Adrenal gland (tissue), 12 donors: ENCODE measurements around the gene SLC37A1. TPM values are rescaled to one million over a fixed set of nuclear protein-coding genes. Genes with fewer than 3 reads are reported as not detected.

Experiments used
- DNase-seq, 7 donors: peaks; one replicate each; pipeline ENCODE4 v3.0.0-alpha.2; 2019 to 2020
- H3K27ac ChIP-seq, 5 donors: fragments of 200-600 bp; sonication (generic) in 4 of 5; 1 replicate in 3 of 5; 2 replicates in 2 of 5; pipeline versions ENCODE4 v1.5.1 to v1.8.0; 2016 to 2020; ENCODE audit warnings: mild to moderate bottlenecking in 1 of 5
- H3K27me3 ChIP-seq: fragments of 200-600 bp; 2 replicates; pipeline ENCODE4 v1.8.0; 2021
- H3K36me3 ChIP-seq, 2 donors: fragments of 200-600 bp; replicated peaks in 1 of 2; 1 replicate in 1 of 2; 2 replicates in 1 of 2; pipeline versions ENCODE4 v1.5.1 to v1.8.0; 2018 to 2022
- H3K4me1 ChIP-seq, 2 donors: fragments of 200-600 bp; replicated peaks in 1 of 2; 1 replicate in 1 of 2; 2 replicates in 1 of 2; pipeline versions ENCODE4 v1.5.1 to v1.8.0; 2018 to 2021
- H3K4me3 ChIP-seq, 4 donors: fragments of 200-600 bp; sonication (generic) in 3 of 4; one replicate each; pipeline ENCODE4 v1.5.1; 2016 to 2018
- H3K9me3 ChIP-seq, 3 donors: fragments of 200-600 bp; sonication (generic) in 1 of 3; replicated peaks in 1 of 3; 1 replicate in 2 of 3; 2 replicates in 1 of 3; pipeline versions ENCODE4 v1.5.1 to v1.8.0; 2016 to 2021
- CTCF ChIP-seq, 6 experiments: fragments of 450-650 bp in 4 of 6; fragments of 200-600 bp in 2 of 6; sonication (generic) in 1 of 6; IDR thresholded peaks; 1 replicate in 5 of 6; 2 replicates in 1 of 6; pipeline versions ENCODE4 v1.5.1 to v1.8.0; 2016 to 2021; ENCODE audit warnings: antibody characterized with exemption in 6 of 6, mild to moderate bottlenecking in 2 of 6, moderate library complexity in 1 of 6
- POLR2A ChIP-seq, 2 donors: fragments of 450-650 bp; IDR thresholded peaks; one replicate each; pipeline ENCODE4 v1.6.1; 2017; ENCODE audit warnings: antibody characterized with exemption in 2 of 2, mild to moderate bottlenecking in 2 of 2, moderate library complexity in 1 of 2
- WGBS, 4 donors: extraction: QIAGEN DNeasy Blood & Tissue Kit in 2 of 4; methylation state at CpG; one replicate each; pipeline versions ENCODE4 v1.1.5 to v1.1.7; 2013 to 2017; 5-methylcytosine and 5-hydroxymethylcytosine counted together
- intact Hi-C, 2 donors: fragments of 100-400 bp; cut with DNase I; formaldehyde crosslinking; loops; one replicate each; pipeline versions ENCODE4 v1.14.1 to v1.15.0; 2022 to 2023
- polyA plus RNA-seq, 3 donors: library from polyadenylated mRNA; stranded (reverse); fragments of 200-250 nt in 2 of 3; fragments of 350-450 nt in 1 of 3; fragmentation: Illumina TruSeq in 1 of 3; extraction: RNeasy Lipid Tissue Mini Kit (QIAGEN cat#74804) in 1 of 3; gene quantifications; one replicate each; pipeline ENCODE4 v1.2.3, GENCODE V29; 2013 to 2014
- total RNA-seq, 9 donors: library from RNA; depleted of rRNA in 4 of 9; stranded (reverse); fragments of >200 nt in 4 of 9; fragments of 120-200 nt in 1 of 9; fragmentation: NEBNext Ultra II Directional in 1 of 9; extraction: Animal tissue kit (Norgen Biotek cat#: 25700) in 1 of 9; gene quantifications; one replicate each; pipeline versions ENCODE4 v1.1.0 to v1.2.4, GENCODE V29; 2013 to 2023
- donor health status: healthy with polysubstance abuse.
- donor health status: Bipolar disorder and iron deficiency.
- donor health status: DM: yes; HTN: yes; CAD: no.
- donor health status: DM: no; HTN: no; CAD: no.
- donor health status: DM: no; HTN: no; CAD: no.
- donor health status: DM: yes; HTN: yes; CAD: no.

SLC37A1 gene
- total and polyA plus RNA-seq, 12 donors = 4.8 to 27.2 (median 16.3) TPM

GRCh38 chr21:42568866-42569731 is 55.4 kb downstream of the SLC37A1 start:
- Histone ChIP-seq H3K4me1 (no peaks in the 10 kb centered on the region), H3K4me3 (no peak overlapping the region), H3K36me3 (peaks cover 0 to 33% of the 10 kb centered on the region in 2 donors), H3K27ac (no peak overlapping the region), H3K9me3 (no peaks in the 10 kb centered on the region), H3K27me3 (no peaks in the 10 kb centered on the region)
- 91 to 96% (median 92%) methylated on average over 18 to 35 of the region's 35 CpGs for WGBS, 4 donors
- no peak for TF ChIP-seq POLR2A (IDR thresholded peaks at IDR 0.05)
- peak in 5 of 7 donors; percentile 11 to 53 (median 13) for DNase-seq
- intact Hi-C loops = no loop called here

GRCh38 chr21:42569732-42570301 is 56.2 kb downstream of the SLC37A1 start:
- no peak overlapping the region for H3K4me3 ChIP-seq
- intact Hi-C loops = no loop called here
- no peak for TF ChIP-seq CTCF (IDR thresholded peaks at IDR 0.05)
- no peak for TF ChIP-seq POLR2A (IDR thresholded peaks at IDR 0.05)

GRCh38 chr21:42570362-42570761 is 56.7 kb downstream of the SLC37A1 start:
- peaks cover 0 to 28% of the 10 kb centered on the region in 2 donors for H3K36me3 ChIP-seq
- H3K27ac ChIP-seq = peak overlapping the region in 1 of 5 donors; percentile 3
- intact Hi-C loops = no loop called here
- no peaks in the 10 kb centered on the region for H3K4me1 ChIP-seq
- H3K9me3 ChIP-seq = no peaks in the 10 kb centered on the region
- no peaks in the 10 kb centered on the region for H3K27me3 ChIP-seq
- H3K4me3 ChIP-seq = no peak overlapping the region
- DNase-seq = peak in 5 of 7 donors; percentile 5 to 51 (median 8)
- 81 to 93% (median 93%) methylated on average over 9 of the region's 9 CpGs for WGBS, 4 donors
- TF ChIP-seq CTCF (IDR thresholded peaks at IDR 0.05) = no peak
- TF ChIP-seq POLR2A (IDR thresholded peaks at IDR 0.05) = no peak

More at GRCh38 chr21:42569732-42570301, 56.2 kb downstream of the SLC37A1 start:
- peaks cover 0 to 28% of the 10 kb centered on the region in 2 donors for H3K36me3 ChIP-seq
- H3K27ac ChIP-seq = no peak overlapping the region
- no peaks in the 10 kb centered on the region for H3K4me1 ChIP-seq
- 76 to 97% (median 87%) methylated on average over 16 to 31 of the region's 31 CpGs for WGBS, 4 donors
- H3K27me3 ChIP-seq = no peaks in the 10 kb centered on the region
- DNase-seq = peak in 5 of 7 donors; percentile 1 to 46 (median 15)
- no peaks in the 10 kb centered on the region for H3K9me3 ChIP-seq

GRCh38 chr21:42570841-42571387 is 57.3 kb downstream of the SLC37A1 start:
- peak overlapping the region in 1 of 5 donors; percentile 3 for H3K27ac ChIP-seq
- no peak for TF ChIP-seq POLR2A (IDR thresholded peaks at IDR 0.05)
- no peak for TF ChIP-seq CTCF (IDR thresholded peaks at IDR 0.05)
- intact Hi-C loops = no loop called here
- H3K27me3 ChIP-seq = no peaks in the 10 kb centered on the region
- no peaks in the 10 kb centered on the region for H3K9me3 ChIP-seq
- H3K36me3 ChIP-seq = peaks cover 0 to 28% of the 10 kb centered on the region in 2 donors
- H3K4me1 ChIP-seq = no peaks in the 10 kb centered on the region
- DNase-seq = peak in 5 of 7 donors; percentile 10 to 89 (median 20)
- no peak overlapping the region for H3K4me3 ChIP-seq
- 80 to 94% (median 86%) methylated on average over 14 to 20 of the region's 20 CpGs for WGBS, 4 donors
